ENCODE results near the gene PDIA2. TPM values are rescaled to one million over a fixed set of nuclear protein-coding genes. Genes with fewer than 3 reads are reported as not detected.

Gene PDIA2
- total and polyA plus RNA-seq, 4 donors: 0.03 to 0.09 TPM; not detected in 2

GRCh38 chr16:245105-245504 lies 37.9 kb upstream of the PDIA2 start:
- Histone ChIP-seq H3K27ac (ENCODE audit: low read depth in 1 of 2, low read length in 2 of 2) (no peak overlapping the region), H3K9me3 (ENCODE audit: control insufficient read depth in 4 of 4, low read length in 3 of 4) (no peaks in the 10 kb centered on the region), H3K4me3 (ENCODE audit: low read depth in 1 of 3, low read length in 3 of 3) (no peak overlapping the region), H3K4me1 (ENCODE audit: control insufficient read depth in 4 of 4, insufficient read depth in 4 of 4, low read length in 3 of 4) (peaks cover 0 to 2% (median 0%) of the 10 kb centered on the region in 4 donors), H3K9ac (ENCODE audit: low read depth in 1 of 2, low read length in 2 of 2) (no peak overlapping the region), H3K36me3 (ENCODE audit: control insufficient read depth in 4 of 4, insufficient read depth in 3 of 4, low read depth in 1 of 4, low read length in 3 of 4) (peaks cover 0 to 3% (median 1%) of the 10 kb centered on the region in 4 donors), H3K27me3 (ENCODE audit: control insufficient read depth in 4 of 4, insufficient read depth in 4 of 4, low read length in 3 of 4) (no peaks in the 10 kb centered on the region)
- no peak for TF ChIP-seq NR2F2 (IDR thresholded peaks at IDR 0.05)
- no peak for TF ChIP-seq HNF4A (conservative IDR thresholded peaks at IDR 0.05)
- DNase-seq (ENCODE audit: low spot score): no peak
- 95% methylated on average over 9 of the region's 9 CpGs for WGBS

GRCh38 chr16:247027-247426 lies 35.9 kb upstream of the PDIA2 start:
- Histone ChIP-seq H3K9me3 (ENCODE audit: control insufficient read depth in 4 of 4, low read length in 3 of 4) (no peaks in the 10 kb centered on the region), H3K36me3 (ENCODE audit: control insufficient read depth in 4 of 4, insufficient read depth in 3 of 4, low read depth in 1 of 4, low read length in 3 of 4) (peaks cover 0 to 8% (median under 1%) of the 10 kb centered on the region in 4 donors), H3K27ac (ENCODE audit: low read depth in 1 of 2, low read length in 2 of 2) (no peak overlapping the region), H3K9ac (ENCODE audit: low read depth in 1 of 2, low read length in 2 of 2) (no peak overlapping the region), H3K4me3 (ENCODE audit: low read depth in 1 of 3, low read length in 3 of 3) (no peak overlapping the region), H3K4me1 (ENCODE audit: control insufficient read depth in 4 of 4, insufficient read depth in 4 of 4, low read length in 3 of 4) (peaks cover 0 to under 1% (median 0%) of the 10 kb centered on the region in 4 donors), H3K27me3 (ENCODE audit: control insufficient read depth in 4 of 4, insufficient read depth in 4 of 4, low read length in 3 of 4) (no peaks in the 10 kb centered on the region)
- 95% methylated on average over 12 of the region's 12 CpGs for WGBS
- TF ChIP-seq SP1 (IDR thresholded peaks at IDR 0.05) (no peak), RXRA (IDR thresholded peaks at IDR 0.05) (no peak), ATF3 (IDR thresholded peaks at IDR 0.05) (no peak), YY1 (IDR thresholded peaks at IDR 0.05) (no peak), EGR1 (IDR thresholded peaks at IDR 0.05; ENCODE audit: low read depth in 2 of 2) (no peak), RAD21 (IDR thresholded peaks at IDR 0.05) (no peak), HNF4A (conservative IDR thresholded peaks at IDR 0.05) (no peak)
- no peak for DNase-seq (ENCODE audit: low spot score)

GRCh38 chr16:249431-249830 lies 33.5 kb upstream of the PDIA2 start:
- DNase-seq (ENCODE audit: low spot score): no peak
- 92% methylated on average over 12 of the region's 12 CpGs for WGBS

GRCh38 chr16:252366-253337 lies 30.3 kb upstream of the PDIA2 start:
- Histone ChIP-seq H3K9me3 (ENCODE audit: control insufficient read depth in 4 of 4, low read length in 3 of 4) (no peaks in the 10 kb centered on the region), H3K4me3 (ENCODE audit: low read depth in 1 of 3, low read length in 3 of 3) (no peak overlapping the region), H3K36me3 (ENCODE audit: control insufficient read depth in 4 of 4, insufficient read depth in 3 of 4, low read depth in 1 of 4, low read length in 3 of 4) (peaks cover 0 to 21% (median 4%) of the 10 kb centered on the region in 4 donors), H3K27ac (ENCODE audit: low read depth in 1 of 2, low read length in 2 of 2) (no peak overlapping the region), H3K27me3 (ENCODE audit: control insufficient read depth in 4 of 4, insufficient read depth in 4 of 4, low read length in 3 of 4) (no peaks in the 10 kb centered on the region), H3K9ac (ENCODE audit: low read depth in 1 of 2, low read length in 2 of 2) (no peak overlapping the region), H3K4me1 (ENCODE audit: control insufficient read depth in 4 of 4, insufficient read depth in 4 of 4, low read length in 3 of 4) (peaks cover 0 to 3% (median 0%) of the 10 kb centered on the region in 4 donors)
- no peak for DNase-seq (ENCODE audit: low spot score)
- TF ChIP-seq NR2F2 (IDR thresholded peaks at IDR 0.05) (peak; percentile 62), RXRA (IDR thresholded peaks at IDR 0.05) (no peak), ATF3 (IDR thresholded peaks at IDR 0.05) (no peak)
- WGBS: 71% methylated on average over 30 of the region's 30 CpGs

More at GRCh38 chr16:249431-249830, 33.5 kb upstream of the PDIA2 start:
- TF ChIP-seq GABPA (IDR thresholded peaks at IDR 0.05 in 1 of 2, conservative IDR thresholded peaks at IDR 0.05 in 1 of 2) (no peak), MAX (IDR thresholded peaks at IDR 0.05) (no peak), RXRA (IDR thresholded peaks at IDR 0.05) (no peak)
- Histone ChIP-seq H3K27me3 (ENCODE audit: control insufficient read depth in 4 of 4, insufficient read depth in 4 of 4, low read length in 3 of 4) (no peaks in the 10 kb centered on the region), H3K9ac (ENCODE audit: low read depth in 1 of 2, low read length in 2 of 2) (no peak overlapping the region), H3K27ac (ENCODE audit: low read depth in 1 of 2, low read length in 2 of 2) (no peak overlapping the region), H3K36me3 (ENCODE audit: control insufficient read depth in 4 of 4, insufficient read depth in 3 of 4, low read depth in 1 of 4, low read length in 3 of 4) (peaks cover 0 to 13% (median 3%) of the 10 kb centered on the region in 4 donors), H3K9me3 (ENCODE audit: control insufficient read depth in 4 of 4, low read length in 3 of 4) (no peaks in the 10 kb centered on the region), H3K4me1 (ENCODE audit: control insufficient read depth in 4 of 4, insufficient read depth in 4 of 4, low read length in 3 of 4) (peaks cover 0 to 3% (median 0%) of the 10 kb centered on the region in 4 donors), H3K4me3 (ENCODE audit: low read depth in 1 of 3, low read length in 3 of 3) (no peak overlapping the region)
